ENCODE results near the gene TYMP.

DNA sequence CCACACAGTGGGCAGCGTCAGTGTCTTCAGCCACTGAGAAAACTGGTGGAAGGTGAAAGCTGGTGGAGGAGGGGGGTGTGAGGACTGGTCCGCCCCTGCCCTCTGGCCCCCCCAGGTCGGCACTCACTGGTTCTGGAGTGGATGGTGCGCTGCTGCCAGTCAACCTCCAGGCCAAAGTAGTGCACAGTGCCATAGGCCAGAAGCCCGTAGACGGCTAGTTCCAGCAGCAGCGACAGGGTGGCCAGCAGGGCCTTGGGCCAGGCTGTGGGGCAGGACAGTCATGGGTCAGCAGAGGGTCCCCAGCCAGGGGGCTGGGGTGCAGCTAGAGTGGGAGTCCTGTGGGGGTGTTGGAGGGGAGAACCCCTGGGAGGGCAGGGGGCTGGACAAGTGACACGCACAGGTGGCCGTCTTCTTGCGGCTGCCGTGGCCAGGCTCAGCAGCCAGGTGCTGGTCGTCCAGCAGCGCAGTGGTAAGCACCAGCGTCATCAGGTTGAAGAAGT lies 24.5 kb downstream of the TYMP start:
- TF ChIP-seq POLR2A (IDR thresholded peaks at IDR 0.05; ENCODE audit: low read depth, low read length) (no peak), SMC3 (IDR thresholded peaks at IDR 0.05; ENCODE audit: low read depth, low read length) (no peak), CEBPB (IDR thresholded peaks at IDR 0.05; ENCODE audit: low read depth, low read length) (no peak), NFE2L2 (IDR thresholded peaks at IDR 0.05; ENCODE audit: low read depth, low read length) (no peak), RFX5 (IDR thresholded peaks at IDR 0.05; ENCODE audit: low read depth, low read length) (no peak), FOS (IDR thresholded peaks at IDR 0.05; ENCODE audit: low read depth, low read length) (no peak), RCOR1 (IDR thresholded peaks at IDR 0.05; ENCODE audit: insufficient replicate concordance, low read length) (no peak), RAD21 (IDR thresholded peaks at IDR 0.05; ENCODE audit: low read length) (no peak)
- TF ChIP-seq, protein P1, sequence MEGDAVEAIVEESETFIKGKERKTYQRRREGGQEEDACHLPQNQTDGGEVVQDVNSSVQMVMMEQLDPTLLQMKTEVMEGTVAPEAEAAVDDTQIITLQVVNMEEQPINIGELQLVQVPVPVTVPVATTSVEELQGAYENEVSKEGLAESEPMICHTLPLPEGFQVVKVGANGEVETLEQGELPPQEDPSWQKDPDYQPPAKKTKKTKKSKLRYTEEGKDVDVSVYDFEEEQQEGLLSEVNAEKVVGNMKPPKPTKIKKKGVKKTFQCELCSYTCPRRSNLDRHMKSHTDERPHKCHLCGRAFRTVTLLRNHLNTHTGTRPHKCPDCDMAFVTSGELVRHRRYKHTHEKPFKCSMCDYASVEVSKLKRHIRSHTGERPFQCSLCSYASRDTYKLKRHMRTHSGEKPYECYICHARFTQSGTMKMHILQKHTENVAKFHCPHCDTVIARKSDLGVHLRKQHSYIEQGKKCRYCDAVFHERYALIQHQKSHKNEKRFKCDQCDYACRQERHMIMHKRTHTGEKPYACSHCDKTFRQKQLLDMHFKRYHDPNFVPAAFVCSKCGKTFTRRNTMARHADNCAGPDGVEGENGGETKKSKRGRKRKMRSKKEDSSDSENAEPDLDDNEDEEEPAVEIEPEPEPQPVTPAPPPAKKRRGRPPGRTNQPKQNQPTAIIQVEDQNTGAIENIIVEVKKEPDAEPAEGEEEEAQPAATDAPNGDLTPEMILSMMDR (conservative IDR thresholded peaks at IDR 0.05; ENCODE audit: low read depth, low read length) = no peak
- TF ChIP-seq, protein P2, sequence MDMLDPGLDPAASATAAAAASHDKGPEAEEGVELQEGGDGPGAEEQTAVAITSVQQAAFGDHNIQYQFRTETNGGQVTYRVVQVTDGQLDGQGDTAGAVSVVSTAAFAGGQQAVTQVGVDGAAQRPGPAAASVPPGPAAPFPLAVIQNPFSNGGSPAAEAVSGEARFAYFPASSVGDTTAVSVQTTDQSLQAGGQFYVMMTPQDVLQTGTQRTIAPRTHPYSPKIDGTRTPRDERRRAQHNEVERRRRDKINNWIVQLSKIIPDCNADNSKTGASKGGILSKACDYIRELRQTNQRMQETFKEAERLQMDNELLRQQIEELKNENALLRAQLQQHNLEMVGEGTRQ (IDR thresholded peaks at IDR 0.05; ENCODE audit: low read depth, low read length) = no peak
- TF ChIP-seq, protein P3, sequence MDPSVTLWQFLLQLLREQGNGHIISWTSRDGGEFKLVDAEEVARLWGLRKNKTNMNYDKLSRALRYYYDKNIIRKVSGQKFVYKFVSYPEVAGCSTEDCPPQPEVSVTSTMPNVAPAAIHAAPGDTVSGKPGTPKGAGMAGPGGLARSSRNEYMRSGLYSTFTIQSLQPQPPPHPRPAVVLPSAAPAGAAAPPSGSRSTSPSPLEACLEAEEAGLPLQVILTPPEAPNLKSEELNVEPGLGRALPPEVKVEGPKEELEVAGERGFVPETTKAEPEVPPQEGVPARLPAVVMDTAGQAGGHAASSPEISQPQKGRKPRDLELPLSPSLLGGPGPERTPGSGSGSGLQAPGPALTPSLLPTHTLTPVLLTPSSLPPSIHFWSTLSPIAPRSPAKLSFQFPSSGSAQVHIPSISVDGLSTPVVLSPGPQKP (IDR thresholded peaks at IDR 0.05; ENCODE audit: borderline replicate concordance, low read depth, low read length) = no peak
